ENCODE measurements around the gene NPIPB4.
"Not testable (repeated sequence)": the region's sequence is repeated elsewhere in the genome, so short reads cannot be mapped to it uniquely, and the experiment has no call there.

GRCh38 chr16:21823258-21823657 lies 34.3 kb downstream of the NPIPB4 start:
- not testable (repeated sequence) for TF ChIP-seq EP300, POLR2A, CTCF, POLR2AphosphoS5 (IDR thresholded peaks at IDR 0.05)

Data from suprapubic skin (tissue), 4 donors.